ENCODE data around the gene CD93.

- TF ChIP-seq CTCF (IDR thresholded peaks at IDR 0.05; ENCODE audit: poor library complexity, severe bottlenecking), result no peak
- TF ChIP-seq EP300 (conservative IDR thresholded peaks at IDR 0.05; ENCODE audit: poor library complexity, severe bottlenecking), result no peak
- TF ChIP-seq MXI1 (conservative IDR thresholded peaks at IDR 0.05; ENCODE audit: poor library complexity, severe bottlenecking), result no peak
- no peak for TF ChIP-seq REST (IDR thresholded peaks at IDR 0.05; ENCODE audit: borderline replicate concordance)
- no peak for TF ChIP-seq EZH2 (IDR thresholded peaks at IDR 0.05; ENCODE audit: borderline replicate concordance, insufficient read depth, low read length, poor library complexity, severe bottlenecking)
Observed at GRCh38 chr20:23099791-23100719, 13.9 kb upstream of the CD93 start.

All from neural cell (in vitro differentiated cells).